ENCODE data around the gene RAB26.

RAB26 gene

DNA sequence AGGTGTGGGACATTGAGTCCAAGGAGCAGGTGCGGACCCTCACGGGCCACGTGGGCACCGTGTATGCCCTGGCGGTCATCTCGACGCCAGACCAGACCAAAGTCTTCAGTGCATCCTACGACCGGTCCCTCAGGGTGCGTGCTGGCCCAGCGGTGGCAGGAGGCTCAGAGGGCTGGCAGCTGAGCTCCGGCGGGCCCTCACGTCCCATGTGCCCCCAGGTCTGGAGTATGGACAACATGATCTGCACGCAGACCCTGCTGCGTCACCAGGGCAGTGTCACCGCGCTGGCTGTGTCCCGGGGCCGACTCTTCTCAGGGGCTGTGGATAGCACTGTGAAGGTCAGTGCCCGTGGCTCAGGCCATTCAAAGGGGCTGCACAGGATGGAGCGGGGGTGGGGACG is 27.6 kb downstream of the RAB26 start:
- Histone ChIP-seq H3K27me3 (ENCODE audit: control insufficient read depth, insufficient read depth, low read length) (no peaks in the 10 kb centered on the region), H3K36me3 (ENCODE audit: control insufficient read depth, insufficient read depth, low read length) (peaks cover 58% of the 10 kb centered on the region)

DNA sequence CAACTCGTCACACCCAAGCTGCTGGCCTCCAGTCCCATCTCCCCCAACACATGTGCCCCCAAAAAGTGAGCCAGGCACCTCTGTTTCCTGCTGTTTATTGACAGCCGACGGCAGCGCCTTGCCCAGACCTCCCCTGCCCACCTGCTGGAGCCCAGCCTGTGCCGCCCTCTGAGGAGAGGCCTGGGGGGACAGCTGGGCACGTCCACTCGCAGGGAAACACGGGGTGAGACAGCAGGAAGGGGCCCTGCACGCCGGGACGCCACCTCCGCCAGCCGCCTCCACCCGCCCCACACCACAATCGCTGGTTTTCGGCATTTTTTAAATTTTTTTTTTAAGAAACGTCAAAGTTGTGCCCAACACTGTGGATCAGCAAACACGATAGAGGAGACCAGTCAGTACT is 28.7 kb downstream of the RAB26 start:
- no peak overlapping the region for H3K9ac ChIP-seq (ENCODE audit: low read depth, low read length)
- no peaks in the 10 kb centered on the region for H3K27me3 ChIP-seq (ENCODE audit: control insufficient read depth, insufficient read depth, low read length)
- no peaks in the 10 kb centered on the region for H3K4me1 ChIP-seq (ENCODE audit: control insufficient read depth, insufficient read depth, low read length)
- H3K4me3 ChIP-seq (ENCODE audit: low read depth, low read length), result no peak overlapping the region
- peaks cover 50% of the 10 kb centered on the region for H3K36me3 ChIP-seq (ENCODE audit: control insufficient read depth, insufficient read depth, low read length)
- no peaks in the 10 kb centered on the region for H3K9me3 ChIP-seq (ENCODE audit: control insufficient read depth, insufficient read depth, low read length)
- no peak overlapping the region for H3K27ac ChIP-seq (ENCODE audit: low read depth, low read length)

More for the DNA sequence above, 27.6 kb downstream of the RAB26 start:
- Histone ChIP-seq H3K27ac (ENCODE audit: low read depth, low read length) (no peak overlapping the region), H3K9me3 (ENCODE audit: control insufficient read depth, insufficient read depth, low read length) (no peaks in the 10 kb centered on the region), H3K9ac (ENCODE audit: low read depth, low read length) (no peak overlapping the region), H3K4me1 (ENCODE audit: control insufficient read depth, insufficient read depth, low read length) (no peaks in the 10 kb centered on the region), H3K4me3 (ENCODE audit: low read depth, low read length) (no peak overlapping the region)

DNA sequence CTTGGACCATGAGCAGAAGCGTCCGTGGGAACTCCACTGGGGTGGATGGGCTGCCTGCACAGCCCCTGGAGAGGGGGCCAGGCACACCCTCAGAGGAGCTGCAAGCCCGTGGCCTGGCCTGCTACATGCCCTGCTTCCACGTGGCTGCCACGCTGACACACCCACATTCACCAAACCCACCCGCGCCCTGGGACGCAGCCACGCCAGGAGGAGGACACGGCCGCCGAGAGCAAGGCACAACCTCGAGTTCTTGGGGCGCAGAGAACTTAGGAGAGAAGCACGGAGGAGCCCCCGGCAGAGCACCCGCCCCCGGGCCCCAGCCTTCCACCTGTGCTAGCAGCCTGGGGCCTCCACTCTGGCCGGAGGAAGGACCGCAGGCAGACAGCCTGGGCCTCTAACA is 29.1 kb downstream of the RAB26 start:
- no peak overlapping the region for H3K4me3 ChIP-seq (ENCODE audit: low read depth, low read length)
- H3K27me3 ChIP-seq (ENCODE audit: control insufficient read depth, insufficient read depth, low read length), result no peaks in the 10 kb centered on the region
- no peaks in the 10 kb centered on the region for H3K9me3 ChIP-seq (ENCODE audit: control insufficient read depth, insufficient read depth, low read length)
- no peak overlapping the region for H3K9ac ChIP-seq (ENCODE audit: low read depth, low read length)
- H3K4me1 ChIP-seq (ENCODE audit: control insufficient read depth, insufficient read depth, low read length), result no peaks in the 10 kb centered on the region
- peaks cover 47% of the 10 kb centered on the region for H3K36me3 ChIP-seq (ENCODE audit: control insufficient read depth, insufficient read depth, low read length)
- H3K27ac ChIP-seq (ENCODE audit: low read depth, low read length), result no peak overlapping the region

DNA sequence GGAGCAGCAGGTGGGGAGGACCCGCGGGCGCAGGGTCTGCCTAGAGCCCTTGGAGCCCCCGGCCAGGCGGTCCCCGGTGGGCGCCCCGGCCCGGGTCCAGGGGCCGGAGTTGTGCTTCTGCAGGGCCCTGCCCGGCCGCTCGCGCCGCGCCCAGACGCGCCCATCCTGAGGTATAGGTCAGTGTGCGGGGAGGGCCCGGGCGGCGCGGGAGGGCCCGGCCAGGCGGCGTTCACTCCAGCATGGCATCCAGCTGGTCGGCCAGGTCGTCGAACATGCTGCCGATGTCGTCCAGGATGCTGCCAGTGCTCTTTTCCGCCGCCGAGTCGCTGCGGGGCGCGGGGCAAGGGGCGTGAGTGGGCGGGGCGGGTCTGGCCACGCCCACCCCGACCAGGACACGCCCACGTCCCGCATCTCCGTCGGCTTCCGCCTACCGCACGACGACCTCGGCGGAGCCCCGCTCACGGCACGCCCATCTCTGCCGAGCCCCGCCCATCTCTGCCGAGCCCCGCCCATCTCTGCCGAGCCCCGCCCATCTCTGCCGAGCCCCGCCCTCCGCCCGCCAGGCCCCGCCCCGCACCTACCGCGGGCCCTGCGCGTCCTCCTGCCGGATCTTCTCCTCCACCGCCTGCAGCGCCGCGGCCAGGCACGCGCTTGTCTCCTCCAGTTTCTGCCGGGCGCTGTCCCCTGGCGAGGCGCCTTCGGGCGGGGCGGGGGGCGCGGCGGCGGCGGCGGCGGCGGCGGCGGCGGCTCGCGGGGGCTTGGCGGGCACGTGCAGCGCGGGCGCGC is 30.1 kb downstream of the RAB26 start:
- Histone ChIP-seq H3K27ac (ENCODE audit: low read depth, low read length) (no peak overlapping the region), H3K4me3 (ENCODE audit: low read depth, low read length) (no peak overlapping the region; the same call in 1 of the 2 replicates), H3K36me3 (ENCODE audit: control insufficient read depth, insufficient read depth, low read length) (peaks cover 38% of the 10 kb centered on the region)

DNA sequence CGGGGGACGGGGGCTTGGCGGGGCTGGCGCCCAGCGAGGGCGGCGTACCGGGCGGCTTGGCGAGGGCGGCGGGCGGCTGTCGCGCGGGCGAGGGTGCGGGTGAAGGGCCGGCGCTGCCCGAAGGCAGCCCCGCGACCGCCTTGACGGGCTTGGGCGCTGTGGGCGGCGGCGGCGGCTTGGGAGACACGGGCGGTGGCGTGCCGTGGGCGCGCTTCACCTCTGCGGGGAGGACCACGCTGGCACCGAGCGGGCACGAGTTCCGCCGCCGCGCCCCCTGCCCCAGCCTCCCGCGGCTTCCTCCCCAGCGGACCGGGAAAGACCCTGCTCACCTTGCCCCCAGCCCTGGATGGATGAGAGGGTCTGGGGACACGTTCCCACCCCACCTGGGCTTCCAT is 30.7 kb downstream of the RAB26 start:
- Histone ChIP-seq H3K27me3 (ENCODE audit: control insufficient read depth, insufficient read depth, low read length) (no peaks in the 10 kb centered on the region), H3K27ac (ENCODE audit: low read depth, low read length) (no peak overlapping the region), H3K4me1 (ENCODE audit: control insufficient read depth, insufficient read depth, low read length) (no peaks in the 10 kb centered on the region), H3K4me3 (ENCODE audit: low read depth, low read length) (no peak overlapping the region; the same call in 1 of the 2 replicates), H3K9ac (ENCODE audit: low read depth, low read length) (no peak overlapping the region), H3K36me3 (ENCODE audit: control insufficient read depth, insufficient read depth, low read length) (peaks cover 33% of the 10 kb centered on the region), H3K9me3 (ENCODE audit: control insufficient read depth, insufficient read depth, low read length) (no peaks in the 10 kb centered on the region)

More for the DNA sequence above, 30.1 kb downstream of the RAB26 start:
- Histone ChIP-seq H3K9me3 (ENCODE audit: control insufficient read depth, insufficient read depth, low read length) (no peaks in the 10 kb centered on the region), H3K9ac (ENCODE audit: low read depth, low read length) (no peak overlapping the region), H3K4me1 (ENCODE audit: control insufficient read depth, insufficient read depth, low read length) (no peaks in the 10 kb centered on the region), H3K27me3 (ENCODE audit: control insufficient read depth, insufficient read depth, low read length) (no peaks in the 10 kb centered on the region)

DNA sequence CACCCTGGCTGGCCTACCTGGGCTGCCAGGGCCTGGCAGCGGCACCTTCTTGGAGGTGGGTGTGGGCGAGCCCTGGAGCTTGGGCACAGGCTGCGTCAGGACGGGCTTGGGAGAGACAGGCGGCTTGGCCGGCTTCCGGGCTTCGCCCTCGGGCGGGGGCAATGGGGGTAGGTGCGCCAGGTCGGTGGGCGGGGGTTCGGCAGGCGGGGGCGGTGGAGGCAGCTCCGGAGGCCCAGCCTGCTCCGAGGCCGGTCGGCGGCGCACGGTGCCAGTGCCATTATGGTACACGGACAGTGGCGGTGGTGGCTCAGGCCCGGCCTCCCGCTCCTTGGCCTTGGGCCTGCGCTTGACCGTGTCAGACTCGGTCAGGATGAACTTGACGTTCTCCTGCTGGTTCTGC is 31.2 kb downstream of the RAB26 start:
- Histone ChIP-seq H3K27me3 (ENCODE audit: control insufficient read depth, insufficient read depth, low read length) (no peaks in the 10 kb centered on the region), H3K9me3 (ENCODE audit: control insufficient read depth, insufficient read depth, low read length) (no peaks in the 10 kb centered on the region), H3K4me3 (ENCODE audit: low read depth, low read length) (no peak overlapping the region; the same call in 1 of the 2 replicates), H3K36me3 (ENCODE audit: control insufficient read depth, insufficient read depth, low read length) (peaks cover 28% of the 10 kb centered on the region), H3K9ac (ENCODE audit: low read depth, low read length) (no peak overlapping the region), H3K4me1 (ENCODE audit: control insufficient read depth, insufficient read depth, low read length) (no peaks in the 10 kb centered on the region), H3K27ac (ENCODE audit: low read depth, low read length) (no peak overlapping the region)

DNA sequence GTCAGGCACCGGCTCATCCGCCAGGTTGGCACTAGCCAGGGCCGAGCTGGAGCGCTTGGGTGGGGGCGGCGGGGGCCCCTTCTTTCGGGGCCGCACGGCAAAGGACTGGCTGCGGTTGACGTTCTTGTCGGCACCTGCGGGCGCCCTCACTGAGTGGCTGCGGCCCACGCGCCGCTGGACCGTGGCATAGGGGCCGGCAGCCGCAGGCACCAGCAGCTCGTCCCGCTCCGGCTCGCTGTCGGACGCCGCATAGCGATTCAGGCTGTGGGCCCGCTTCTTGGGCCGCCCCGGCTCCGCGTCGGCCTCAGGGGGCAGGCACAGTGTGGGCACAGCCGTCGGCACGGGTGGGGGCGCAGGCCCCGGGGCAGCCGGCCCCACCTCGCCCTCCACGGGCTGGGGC is 32.0 kb downstream of the RAB26 start:
- H3K4me1 ChIP-seq (ENCODE audit: control insufficient read depth, insufficient read depth, low read length), result no peaks in the 10 kb centered on the region
- peaks cover 19% of the 10 kb centered on the region for H3K36me3 ChIP-seq (ENCODE audit: control insufficient read depth, insufficient read depth, low read length)
- H3K9me3 ChIP-seq (ENCODE audit: control insufficient read depth, insufficient read depth, low read length), result no peaks in the 10 kb centered on the region
- no peaks in the 10 kb centered on the region for H3K27me3 ChIP-seq (ENCODE audit: control insufficient read depth, insufficient read depth, low read length)
- H3K9ac ChIP-seq (ENCODE audit: low read depth, low read length), result no peak overlapping the region
- H3K27ac ChIP-seq (ENCODE audit: low read depth, low read length), result no peak overlapping the region
- H3K4me3 ChIP-seq (ENCODE audit: low read depth, low read length), result no peak overlapping the region

DNA sequence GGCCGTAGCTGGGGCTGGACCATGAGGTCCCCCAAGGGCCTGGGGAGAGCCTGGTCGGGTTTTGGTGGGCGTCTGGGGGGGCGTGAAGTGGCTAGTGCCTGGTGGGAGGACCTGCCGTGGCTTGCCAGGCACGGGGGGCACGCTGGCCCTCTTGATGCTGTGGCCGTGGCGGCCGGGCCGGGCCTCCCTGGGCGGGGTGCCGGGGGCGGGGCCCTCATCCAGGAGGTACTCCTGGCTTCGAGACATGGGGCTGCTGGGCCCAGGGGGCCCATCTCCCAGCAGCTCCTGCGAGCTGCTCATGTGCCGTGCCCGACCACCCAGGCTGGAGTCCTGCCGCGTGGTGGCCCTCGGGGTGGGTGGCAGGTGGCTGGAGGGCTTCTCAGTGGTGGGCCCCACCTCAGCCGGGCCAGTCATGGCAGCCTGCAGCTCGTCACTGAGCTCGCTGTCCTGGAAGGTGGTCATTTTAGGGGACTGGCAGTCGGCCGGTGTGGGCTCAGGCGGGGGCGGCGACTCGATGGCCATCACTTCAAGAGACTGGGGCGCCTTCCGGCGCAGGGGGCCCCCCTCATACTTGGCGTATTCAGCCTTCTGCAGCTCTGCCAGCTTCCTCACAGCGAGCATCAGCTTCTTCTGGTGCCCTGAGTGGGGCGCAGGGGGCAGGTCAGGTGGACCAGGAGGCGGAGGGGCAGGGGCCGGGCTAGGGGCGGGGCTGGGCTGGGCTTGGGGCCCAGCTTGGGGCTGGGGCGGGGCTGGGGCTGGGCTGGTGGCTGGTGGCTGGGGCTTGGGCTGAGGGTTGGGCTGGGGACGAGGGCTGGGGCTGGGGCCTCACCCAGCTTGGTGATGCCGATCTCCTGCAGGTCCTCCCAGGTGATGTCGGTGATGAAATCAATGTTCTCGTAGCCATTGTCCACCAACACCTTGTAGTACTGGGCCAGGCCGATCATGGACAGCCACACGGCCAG is 32.8 kb downstream of the RAB26 start:
- Histone ChIP-seq H3K36me3 (ENCODE audit: control insufficient read depth, insufficient read depth, low read length) (peaks cover 11% of the 10 kb centered on the region), H3K4me1 (ENCODE audit: control insufficient read depth, insufficient read depth, low read length) (no peaks in the 10 kb centered on the region), H3K27me3 (ENCODE audit: control insufficient read depth, insufficient read depth, low read length) (no peaks in the 10 kb centered on the region), H3K4me3 (ENCODE audit: low read depth, low read length) (no peak overlapping the region), H3K9me3 (ENCODE audit: control insufficient read depth, insufficient read depth, low read length) (no peaks in the 10 kb centered on the region), H3K9ac (ENCODE audit: low read depth, low read length) (no peak overlapping the region), H3K27ac (ENCODE audit: low read depth, low read length) (no peak overlapping the region)

DNA sequence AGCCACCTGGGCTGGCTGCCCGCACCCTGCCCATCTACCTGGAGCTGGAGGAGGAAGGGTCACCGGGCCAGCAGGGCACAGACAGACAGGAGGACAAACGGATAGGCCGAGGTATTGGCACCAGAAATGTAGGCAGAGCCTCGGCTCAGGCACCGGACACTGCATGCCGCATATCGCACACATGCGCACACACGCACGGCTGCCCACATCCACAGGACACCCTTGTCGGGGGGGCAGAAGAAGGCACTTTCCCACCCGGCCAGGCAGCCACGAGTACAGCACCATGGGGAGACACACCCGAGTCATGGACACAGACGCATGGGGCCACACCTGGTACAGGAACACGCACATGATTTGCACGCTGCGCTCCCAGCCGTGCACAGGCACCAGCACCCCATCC is 33.5 kb downstream of the RAB26 start:
- Histone ChIP-seq H3K27ac (ENCODE audit: low read depth, low read length) (no peak overlapping the region), H3K9ac (ENCODE audit: low read depth, low read length) (no peak overlapping the region), H3K27me3 (ENCODE audit: control insufficient read depth, insufficient read depth, low read length) (no peaks in the 10 kb centered on the region), H3K4me3 (ENCODE audit: low read depth, low read length) (no peak overlapping the region), H3K9me3 (ENCODE audit: control insufficient read depth, insufficient read depth, low read length) (no peaks in the 10 kb centered on the region), H3K4me1 (ENCODE audit: control insufficient read depth, insufficient read depth, low read length) (no peaks in the 10 kb centered on the region), H3K36me3 (ENCODE audit: control insufficient read depth, insufficient read depth, low read length) (peaks cover 6% of the 10 kb centered on the region)

DNA sequence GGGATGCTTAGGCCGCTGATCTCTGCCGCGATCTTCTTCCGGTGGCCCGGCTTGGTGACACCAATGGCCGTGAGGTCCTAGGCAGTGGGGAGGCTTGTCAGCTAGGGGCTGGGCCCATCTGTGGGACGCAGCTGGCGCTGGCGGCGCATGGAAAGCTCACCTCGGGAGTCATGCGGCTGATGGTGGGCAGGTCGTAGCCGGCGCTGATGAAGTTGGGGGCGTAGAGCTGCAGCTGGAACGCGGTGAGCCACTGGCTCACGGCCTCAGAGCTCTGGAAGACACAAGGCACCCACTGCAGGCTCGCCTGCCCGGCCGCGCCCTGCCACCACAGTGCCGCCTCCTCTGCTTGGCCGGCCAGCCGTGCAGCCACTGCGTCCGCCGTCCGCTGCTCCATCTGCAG is 35.2 kb downstream of the RAB26 start:
- no peaks in the 10 kb centered on the region for H3K27me3 ChIP-seq (ENCODE audit: control insufficient read depth, insufficient read depth, low read length)
- H3K9me3 ChIP-seq (ENCODE audit: control insufficient read depth, insufficient read depth, low read length), result no peaks in the 10 kb centered on the region
- H3K4me1 ChIP-seq (ENCODE audit: control insufficient read depth, insufficient read depth, low read length), result no peaks in the 10 kb centered on the region
- H3K27ac ChIP-seq (ENCODE audit: low read depth, low read length), result no peak overlapping the region
- H3K36me3 ChIP-seq (ENCODE audit: control insufficient read depth, insufficient read depth, low read length), result no peaks in the 10 kb centered on the region
- H3K4me3 ChIP-seq (ENCODE audit: low read depth, low read length), result no peak overlapping the region
- H3K9ac ChIP-seq (ENCODE audit: low read depth, low read length), result no peak overlapping the region

DNA sequence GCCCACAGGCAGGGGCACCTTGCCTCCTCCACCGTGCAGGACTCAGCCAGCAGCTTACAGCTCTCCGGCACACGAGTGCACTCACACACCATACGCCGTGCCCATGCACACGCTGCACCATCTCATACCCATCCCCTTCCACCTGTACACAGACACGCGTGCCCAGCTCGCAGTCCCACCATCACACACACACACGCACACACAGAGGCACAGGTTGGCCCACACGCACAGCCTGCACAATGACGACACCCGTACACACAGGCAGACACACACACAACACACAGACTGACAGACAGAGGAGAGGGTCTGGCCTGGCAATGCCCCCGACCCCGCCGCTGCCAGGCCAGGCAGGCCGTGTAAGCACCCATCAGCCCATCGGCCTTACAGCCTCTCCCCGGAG is 35.9 kb downstream of the RAB26 start:
- no peaks in the 10 kb centered on the region for H3K36me3 ChIP-seq (ENCODE audit: control insufficient read depth, insufficient read depth, low read length)
- no peak overlapping the region for H3K4me3 ChIP-seq (ENCODE audit: low read depth, low read length)
- H3K27ac ChIP-seq (ENCODE audit: low read depth, low read length), result no peak overlapping the region
- H3K9ac ChIP-seq (ENCODE audit: low read depth, low read length), result no peak overlapping the region
- H3K9me3 ChIP-seq (ENCODE audit: control insufficient read depth, insufficient read depth, low read length), result no peaks in the 10 kb centered on the region
- no peaks in the 10 kb centered on the region for H3K4me1 ChIP-seq (ENCODE audit: control insufficient read depth, insufficient read depth, low read length)
- H3K27me3 ChIP-seq (ENCODE audit: control insufficient read depth, insufficient read depth, low read length), result no peaks in the 10 kb centered on the region

Data from HUES48 (cell line).